HG03103 (cell line): ENCODE measurements around the gene PITPNC1.
A peak's percentile ranks its signal among the peaks of the same experiment; 100 is the strongest.
"Not testable (repeated sequence)": the region's sequence is repeated elsewhere in the genome, so short reads cannot be mapped to it uniquely, and the experiment has no call there.

Source experiments
- ATAC-seq: cut with Tn5 transposase; IDR thresholded peaks from one replicate; pipeline ENCODE4 v1.9.1; 2021; ENCODE audit warnings: low read depth; ENCODE audit not compliant: unreplicated experiment

PITPNC1 gene

DNA sequence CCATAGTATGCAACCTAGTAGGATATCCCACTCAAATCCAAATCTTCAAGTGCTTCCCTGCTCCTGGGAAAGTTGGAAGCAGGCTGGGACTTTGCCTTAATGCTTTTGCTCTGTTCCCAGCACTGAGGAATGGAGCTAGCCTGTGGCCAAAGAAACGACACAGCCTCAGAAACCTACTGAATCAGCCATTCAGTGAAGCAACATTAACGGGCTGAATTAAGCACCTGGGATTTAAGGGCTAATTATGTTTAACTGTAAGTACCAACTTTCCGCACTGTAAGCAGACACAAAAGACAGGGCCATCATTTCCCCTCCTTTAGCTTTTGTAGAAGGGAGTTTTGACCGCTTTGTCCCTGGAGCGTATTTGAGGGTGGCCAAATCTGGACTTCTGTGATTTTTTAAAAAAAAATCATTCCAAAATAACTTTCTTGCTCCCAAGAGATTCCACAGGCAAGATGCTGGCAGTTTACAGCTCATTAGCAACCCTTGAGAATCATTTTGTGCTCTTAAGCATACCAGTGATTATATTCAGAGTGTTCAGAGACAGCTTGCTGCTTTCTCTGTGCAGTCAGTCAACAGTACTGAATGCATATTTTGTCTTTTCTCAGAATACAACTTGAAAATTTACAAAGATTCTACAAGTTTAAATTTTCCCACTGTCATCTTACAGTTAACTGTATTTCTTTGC is 323.1 kb downstream of the PITPNC1 start:
- ATAC-seq, result no peak

DNA sequence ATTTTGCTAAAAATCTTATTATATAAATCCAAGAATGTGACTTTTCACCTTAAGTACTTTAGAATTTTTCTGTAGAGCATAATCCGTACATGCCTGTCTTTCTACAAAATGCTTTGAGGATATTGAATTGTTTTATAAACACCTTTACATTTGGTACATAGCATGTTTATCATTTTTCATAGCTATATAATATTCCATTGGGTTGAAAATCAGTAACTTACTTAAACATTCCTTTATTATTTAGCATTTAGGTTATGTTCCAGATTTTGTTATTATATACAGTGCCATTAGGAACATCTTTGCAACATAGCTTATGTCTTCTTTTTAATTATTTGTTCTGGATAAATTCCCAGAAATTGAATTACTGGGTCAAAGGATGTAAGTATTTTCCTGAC is 323.6 kb downstream of the PITPNC1 start:
- ATAC-seq, result no peak

DNA sequence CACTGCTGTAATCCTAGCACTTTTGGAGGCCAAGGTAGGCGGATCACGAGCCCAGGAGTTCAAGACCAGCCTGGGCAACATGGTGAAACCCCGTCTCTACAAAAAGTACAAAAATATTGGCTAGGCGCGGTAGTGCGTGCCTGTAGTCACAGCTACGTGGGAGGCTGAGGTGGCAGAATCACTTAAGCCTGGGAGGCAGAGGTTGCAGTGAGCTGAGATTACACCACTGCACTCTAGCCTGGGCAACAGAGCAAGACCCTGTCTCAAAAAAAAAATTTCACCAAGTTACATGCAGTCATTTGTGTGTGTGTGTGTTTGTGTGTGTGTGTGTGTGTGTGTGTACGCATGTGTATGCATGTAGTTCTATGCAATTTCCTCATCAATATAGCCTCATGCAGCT is 325.8 kb downstream of the PITPNC1 start:
- not testable (repeated sequence) for ATAC-seq

DNA sequence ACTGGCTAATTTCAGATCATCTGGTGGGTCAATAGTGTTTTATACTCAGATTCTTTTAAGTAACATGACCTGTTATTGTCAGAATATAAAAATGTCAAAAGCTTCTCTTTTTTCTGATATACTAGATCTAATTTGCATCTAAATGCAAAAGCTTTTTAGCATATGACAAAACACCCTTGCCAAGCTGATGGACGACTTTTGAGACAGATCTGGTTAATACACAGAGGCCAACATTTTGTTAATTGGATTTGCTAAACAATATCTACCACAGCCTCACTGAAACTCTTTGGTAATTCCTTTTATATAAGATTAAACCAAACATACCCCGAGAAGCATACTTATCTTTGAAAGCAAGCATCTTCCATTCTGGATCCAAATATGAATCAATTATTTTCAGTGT is 330.4 kb downstream of the PITPNC1 start:
- no peak for ATAC-seq

DNA sequence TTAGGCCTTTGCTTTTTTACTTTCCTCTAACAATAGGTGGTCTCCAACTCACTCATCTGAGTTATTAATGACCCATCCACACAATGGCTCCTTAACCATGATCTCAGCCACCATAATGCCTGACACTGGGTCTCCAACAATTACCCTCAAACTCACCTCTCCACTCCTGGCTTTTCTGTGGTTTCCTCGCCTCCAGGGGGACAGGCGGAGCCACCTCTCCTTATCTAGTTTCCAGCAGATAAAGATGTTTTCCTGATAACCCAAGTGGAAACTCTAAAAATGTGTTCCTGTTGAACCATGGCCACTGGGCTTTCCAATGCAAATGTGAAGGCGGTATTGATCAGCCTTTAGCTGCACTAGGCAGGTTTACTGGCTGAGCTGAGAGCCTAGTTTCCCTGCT is 331.3 kb downstream of the PITPNC1 start:
- ATAC-seq, result no peak

DNA sequence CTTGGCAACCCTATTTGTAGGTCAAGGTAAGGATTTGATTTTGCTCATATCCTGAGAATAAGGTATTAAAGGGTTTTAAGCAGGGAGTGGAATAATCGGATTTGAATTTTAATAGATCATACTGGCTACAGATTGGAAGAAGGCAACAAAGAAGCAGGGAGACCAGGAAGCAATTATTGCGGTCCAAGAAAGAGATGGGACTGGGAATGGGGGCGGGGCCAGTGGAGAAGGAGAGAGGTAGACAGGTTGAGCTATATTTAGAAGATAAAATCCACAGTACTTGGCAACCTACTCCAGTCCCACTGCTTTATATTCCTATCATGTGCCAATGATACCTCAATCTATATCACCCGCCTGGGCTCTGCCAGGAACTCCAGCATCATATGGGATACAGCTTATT is 334.8 kb downstream of the PITPNC1 start:
- no peak for ATAC-seq

DNA sequence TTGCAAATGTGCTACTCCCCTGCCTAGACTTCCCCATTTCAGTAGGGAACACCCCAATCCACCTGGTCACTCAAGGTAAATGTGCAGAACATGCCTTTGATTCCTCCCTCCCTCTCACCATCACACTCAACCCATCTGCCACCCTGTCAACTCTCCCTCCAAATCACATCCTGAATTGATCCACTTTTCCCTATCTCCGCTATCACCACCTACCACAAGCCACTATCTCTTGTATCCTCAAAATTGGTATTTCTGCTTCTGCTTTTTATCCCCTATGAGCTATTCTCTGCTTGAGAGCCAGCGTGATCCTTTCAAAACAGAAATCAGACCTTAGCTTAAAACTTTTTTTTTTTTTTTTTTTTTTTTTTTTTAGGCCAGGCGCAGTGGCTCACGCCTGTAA is 335.3 kb downstream of the PITPNC1 start:
- ATAC-seq, result no peak

DNA sequence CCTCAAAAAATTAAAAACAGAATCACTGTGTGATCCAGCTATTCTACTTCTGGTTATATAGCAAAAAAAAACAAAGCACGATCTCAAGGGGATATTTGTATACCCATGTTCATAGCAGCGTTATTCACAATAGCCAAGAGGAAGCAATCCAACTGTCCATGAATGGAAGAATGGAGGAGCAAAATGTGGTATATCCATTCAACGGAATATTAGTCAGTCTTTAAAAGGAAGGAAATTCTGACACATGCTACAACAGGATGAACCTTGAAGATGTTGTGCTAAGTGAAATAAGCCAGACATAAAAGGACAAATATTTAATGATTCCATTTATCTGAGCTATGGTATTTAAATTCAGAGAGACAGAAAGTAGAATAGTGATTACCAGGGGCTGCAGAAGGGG is 336.1 kb downstream of the PITPNC1 start:
- ATAC-seq, result no peak

DNA sequence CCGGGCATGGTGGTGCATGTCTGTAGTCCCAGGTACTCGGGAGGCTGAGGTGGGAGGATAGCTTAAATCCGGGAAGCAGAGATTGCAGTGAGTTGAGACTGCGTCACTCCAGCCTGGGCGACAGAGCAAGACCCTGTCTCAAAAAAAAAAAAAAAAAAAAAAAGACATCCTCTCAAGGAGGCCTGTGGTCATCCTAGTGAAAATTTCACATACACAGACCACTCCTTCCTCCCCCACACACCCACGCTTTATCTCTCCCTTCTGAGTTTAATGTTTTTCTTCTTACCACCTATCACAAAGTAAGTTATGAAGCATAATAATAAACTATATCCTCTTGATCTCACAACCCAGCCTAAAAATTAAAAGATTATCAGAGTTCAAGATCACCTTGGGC is 339.3 kb downstream of the PITPNC1 start:
- ATAC-seq, result no peak

DNA sequence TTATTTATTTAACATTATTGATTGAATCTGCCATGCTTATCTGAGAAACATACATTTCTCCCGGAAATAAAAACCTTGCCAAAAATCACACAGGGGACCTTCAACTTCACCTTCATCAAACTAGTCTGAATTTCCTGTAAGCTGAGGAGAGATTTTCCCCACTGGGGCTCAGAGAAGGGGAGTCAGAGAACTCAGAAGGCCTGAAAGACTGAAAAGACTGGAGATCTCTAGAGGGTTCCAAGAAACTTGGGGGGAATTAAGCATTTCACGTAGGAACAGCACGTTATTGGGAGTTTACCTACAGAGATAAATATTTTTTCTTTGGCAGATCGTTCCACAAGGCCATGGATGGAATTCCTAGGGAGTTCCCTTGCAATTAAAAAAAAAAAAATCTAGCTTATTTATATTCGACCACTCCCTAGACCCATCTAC is 340.1 kb downstream of the PITPNC1 start:
- ATAC-seq, result no peak

DNA sequence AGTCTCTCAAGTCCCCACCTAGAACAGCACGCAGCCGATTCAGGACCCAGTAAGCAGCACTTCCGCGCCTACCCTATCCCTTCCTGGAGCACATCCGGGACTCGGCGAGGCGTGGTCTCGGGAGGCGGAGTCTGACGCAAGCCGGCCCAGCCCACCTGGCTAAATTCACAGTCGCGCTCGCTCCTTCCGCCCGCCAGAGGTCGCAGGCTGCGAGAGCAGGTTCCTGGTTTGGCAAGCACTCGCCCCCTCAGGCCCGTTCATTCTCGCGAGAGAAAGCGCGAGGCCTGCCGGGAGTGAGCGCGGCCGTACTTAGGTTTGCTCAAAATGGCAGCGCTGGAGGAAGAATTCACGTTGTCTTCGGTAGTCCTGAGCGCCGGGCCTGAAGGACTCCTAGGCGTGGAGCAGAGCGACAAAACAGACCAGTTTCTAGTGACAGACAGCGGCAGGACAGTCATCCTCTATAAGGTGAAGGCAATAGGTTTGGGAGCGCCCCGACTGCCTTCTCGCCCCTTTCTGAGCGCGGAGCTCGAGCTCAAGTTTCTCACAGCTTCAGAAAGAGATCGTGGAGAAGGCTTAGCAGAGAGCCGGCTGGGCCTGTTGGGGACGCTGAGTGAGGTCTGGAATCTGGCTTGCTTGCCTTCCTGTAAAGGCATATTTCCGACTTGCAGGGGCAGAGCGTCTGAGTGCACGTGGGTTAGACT is 340.7 kb downstream of the PITPNC1 start, which contains the start of gene NOL11:
Gene NOL11, plus strand, starts transcription at position 313 of the 701 bp plus-strand sequence. Its CDS starts 12 bp downstream, at position 325.
- peak; percentile 93 for ATAC-seq

DNA sequence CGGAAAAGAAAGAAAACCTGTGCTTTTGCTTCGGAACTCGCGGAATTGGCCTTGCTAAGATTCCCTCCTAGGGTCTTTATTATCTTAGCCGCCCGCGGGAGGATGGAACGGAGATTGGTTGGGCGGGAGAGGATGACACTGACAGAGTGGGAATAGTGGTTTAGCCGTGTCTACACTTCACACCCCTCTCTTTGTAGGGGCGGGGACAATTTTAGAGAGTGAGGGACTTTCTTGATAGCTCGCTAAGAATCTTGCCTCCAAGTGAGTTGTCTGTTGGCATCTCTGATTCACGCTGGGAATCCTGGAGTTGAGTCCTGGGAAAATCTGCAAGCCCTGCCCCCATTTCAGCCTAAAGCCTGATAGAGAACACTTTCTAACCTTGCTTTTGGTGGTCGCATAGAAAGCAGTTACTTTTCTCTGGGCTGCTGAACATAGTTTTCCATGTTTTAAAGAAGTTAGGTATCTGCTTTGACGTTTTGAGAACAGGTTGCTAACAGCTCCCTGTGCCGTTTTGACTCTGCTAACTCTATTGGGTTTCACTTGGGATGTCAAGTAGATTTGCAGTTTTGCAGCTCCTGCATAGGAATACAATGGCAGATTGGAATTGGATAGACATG is 341.4 kb downstream of the PITPNC1 start:
- ATAC-seq, result no peak

DNA sequence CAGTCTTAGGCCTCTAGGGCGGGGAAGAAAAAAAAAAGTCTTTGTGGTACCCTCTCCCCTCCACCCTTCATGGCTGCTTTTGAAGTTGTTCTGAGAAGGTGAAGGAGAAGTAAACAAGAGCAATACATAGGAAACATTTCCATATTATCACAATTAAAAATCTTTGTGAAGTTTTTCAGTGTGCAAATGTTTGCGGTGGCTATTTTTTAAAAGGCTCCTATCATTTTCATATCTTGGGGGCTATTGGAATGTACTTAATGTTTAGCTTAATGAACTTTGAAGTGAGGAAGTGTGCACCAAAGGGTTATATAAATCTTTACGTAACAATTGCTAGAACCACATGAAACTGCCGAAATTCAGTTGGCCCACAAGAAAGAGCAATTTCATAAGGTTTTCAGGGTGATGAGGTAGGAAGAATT is 348.3 kb downstream of the PITPNC1 start:
- ATAC-seq, result no peak

DNA sequence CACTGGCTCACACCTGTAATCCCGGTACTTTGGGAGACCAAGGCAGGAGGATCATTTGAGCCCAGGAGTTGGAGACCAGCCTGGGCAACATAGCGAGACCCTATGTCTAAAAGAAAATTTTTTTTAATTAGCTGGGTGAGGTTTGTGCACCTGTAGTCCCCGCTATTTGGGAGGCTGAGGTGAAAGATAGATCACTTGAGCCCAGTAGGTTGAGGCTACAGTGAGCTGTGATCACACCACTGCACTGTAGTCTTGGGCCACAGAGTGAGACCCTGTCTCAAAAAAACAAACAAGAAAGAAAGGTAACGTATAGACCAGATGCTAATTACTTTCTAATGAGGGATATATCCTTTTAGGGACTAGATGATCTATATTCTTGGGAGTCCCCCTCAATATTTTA is 348.7 kb downstream of the PITPNC1 start:
- ATAC-seq, result no peak

DNA sequence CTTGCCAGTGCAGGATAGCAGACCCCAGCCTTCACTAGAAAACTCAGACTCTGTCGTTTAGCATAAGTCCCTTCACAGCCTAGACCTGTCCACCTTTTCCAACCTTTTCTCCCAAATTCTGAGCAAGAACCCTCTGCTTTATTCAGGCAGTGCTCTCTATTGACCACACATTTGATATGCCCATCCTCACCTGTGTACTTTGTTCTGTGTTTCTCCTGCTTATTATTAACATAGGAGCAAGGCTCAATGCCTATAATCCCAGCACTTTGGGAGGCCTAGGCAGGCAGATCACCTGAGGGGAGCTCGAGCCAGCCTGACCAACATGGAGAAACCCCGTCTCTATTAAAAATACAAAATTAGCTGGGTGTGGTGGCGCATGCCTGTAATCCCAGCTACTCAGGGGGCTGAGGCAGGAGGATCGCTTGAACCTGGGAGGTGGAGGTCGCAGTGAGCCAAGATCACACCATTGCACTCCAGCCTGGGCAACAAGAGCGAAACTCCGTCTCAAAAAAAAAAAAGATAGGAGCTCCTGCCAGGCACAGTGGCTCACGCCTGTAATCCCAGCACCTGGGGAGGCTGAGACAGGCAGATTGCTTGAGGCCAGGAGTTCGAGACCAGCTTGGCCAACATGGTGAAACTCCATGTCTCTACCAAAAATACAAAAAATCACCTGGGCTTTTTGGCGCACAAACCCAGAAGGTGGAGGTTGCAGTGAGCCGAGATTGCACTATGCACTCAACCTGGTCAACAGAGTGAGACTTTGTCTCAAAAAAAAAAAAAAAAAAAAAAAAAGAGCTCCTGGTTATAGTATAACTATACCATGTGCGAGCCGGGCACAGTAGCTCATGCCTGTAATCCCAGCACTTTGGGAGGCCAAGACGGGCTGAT is 350.3 kb downstream of the PITPNC1 start:
- ATAC-seq, result not testable (repeated sequence)

DNA sequence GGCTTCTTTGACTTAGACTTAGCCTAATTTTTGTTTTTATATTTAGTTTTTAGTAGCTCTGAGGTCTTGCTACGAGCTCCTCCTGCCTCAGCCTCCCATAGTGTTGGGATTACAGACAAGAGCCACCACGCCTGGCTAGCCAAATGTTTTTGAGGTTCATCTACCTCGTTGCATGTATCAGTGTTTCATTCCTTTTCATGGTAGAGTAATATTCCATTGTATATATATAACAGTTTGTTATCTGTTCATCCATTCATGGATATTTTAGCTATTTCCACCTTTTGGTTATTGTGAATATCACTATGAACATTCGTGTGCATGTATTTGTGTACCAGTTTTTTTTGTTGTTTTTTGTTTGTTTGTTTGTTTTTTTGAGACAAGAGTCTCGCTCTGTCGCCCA is 352.8 kb downstream of the PITPNC1 start:
- ATAC-seq, result no peak

DNA sequence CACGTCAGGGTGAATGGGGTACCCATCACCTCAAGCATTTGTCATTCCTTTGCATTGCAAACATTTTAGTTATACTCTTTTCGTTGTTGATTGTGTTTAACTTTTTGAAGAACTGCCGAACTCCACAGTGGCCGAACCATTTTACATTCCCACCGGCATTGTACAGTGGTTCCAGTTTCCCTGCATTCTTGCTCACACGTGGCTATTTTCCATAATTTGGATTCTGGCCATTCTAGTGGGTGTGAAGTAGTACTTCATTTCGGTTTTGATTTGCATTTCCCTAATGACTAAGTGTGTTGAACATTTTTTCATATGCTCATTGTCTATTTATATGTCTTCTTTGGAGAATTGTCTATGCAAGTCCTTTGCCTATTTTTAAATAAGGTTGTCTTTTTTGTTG is 353.6 kb downstream of the PITPNC1 start:
- no peak for ATAC-seq

DNA sequence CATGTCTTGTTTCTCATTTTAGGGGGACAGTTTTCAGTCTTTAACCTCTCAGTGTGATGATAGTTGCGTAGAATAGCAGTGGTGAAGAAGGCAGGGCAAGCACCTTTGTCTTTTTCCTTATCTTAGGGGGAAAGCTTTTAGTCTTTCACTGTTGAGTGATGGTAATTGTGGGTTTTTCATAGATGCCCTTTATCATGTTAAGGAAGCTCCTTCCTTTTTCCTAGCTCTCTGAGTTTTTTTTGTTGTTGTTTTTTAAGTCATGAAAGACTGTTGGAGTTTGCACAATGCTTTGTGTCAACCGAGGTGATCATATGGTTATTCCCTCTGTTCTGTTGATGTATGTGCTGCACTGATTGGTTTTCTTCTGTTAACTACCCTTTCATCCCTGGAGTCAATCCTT is 356.4 kb downstream of the PITPNC1 start:
- ATAC-seq, result no peak

DNA sequence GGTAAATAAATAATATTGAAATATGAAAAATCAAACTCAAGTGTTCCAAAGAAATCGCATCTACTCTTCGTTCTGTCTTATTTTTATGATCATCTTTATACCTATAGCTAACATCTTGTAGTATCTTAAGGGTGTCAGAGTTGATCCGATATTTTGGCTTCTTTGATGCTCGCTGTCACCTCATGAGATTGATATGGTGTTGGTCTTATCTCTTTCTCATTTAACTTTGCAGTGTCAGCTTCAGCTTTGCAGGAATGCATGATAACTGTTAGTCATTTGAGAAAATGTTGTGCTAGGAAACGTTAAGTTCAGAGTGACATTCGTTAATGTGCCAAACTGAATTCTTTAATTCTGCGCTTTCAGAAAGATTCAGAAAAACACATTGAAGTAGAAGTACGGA is 360.1 kb downstream of the PITPNC1 start:
- ATAC-seq, result no peak

DNA sequence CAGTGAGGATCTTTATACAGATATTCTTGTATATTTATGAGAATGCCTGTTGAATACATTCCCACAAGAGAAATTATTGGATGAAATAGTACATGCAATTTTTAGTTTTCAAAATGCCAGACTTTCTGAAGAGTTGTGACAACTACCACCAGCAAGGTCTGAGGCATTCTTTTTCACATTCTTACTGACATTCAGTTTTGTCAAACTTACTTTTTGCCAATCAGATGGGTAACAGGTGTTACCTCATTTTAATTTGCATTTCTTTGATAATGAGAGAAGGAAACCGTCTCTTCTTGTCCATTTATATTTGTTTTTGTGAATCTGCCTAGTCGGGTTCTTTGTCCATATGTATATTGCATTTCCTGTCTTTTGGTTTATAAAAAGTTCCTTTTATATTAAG is 364.9 kb downstream of the PITPNC1 start:
- ATAC-seq, result no peak
